Subcutaneous abdominal adipose tissue (tissue), 5 donors: ENCODE results near the gene ABI1.

Experiments used
- H3K27ac ChIP-seq: one replicate; pipeline ENCODE4 v1.7.0; 2013; ENCODE audit warnings: low read depth, mild to moderate bottlenecking, inconsistent platforms, low read length, moderate library complexity
- H3K27me3 ChIP-seq, 5 donors: one replicate each; pipeline ENCODE4 v1.7.0; 2013; ENCODE audit warnings: low read length in 5 of 5, inconsistent platforms in 1 of 5; ENCODE audit not compliant: control insufficient read depth in 5 of 5, insufficient read depth in 4 of 5
- H3K36me3 ChIP-seq, 5 donors: one replicate each; pipeline ENCODE4 v1.7.0; 2013; ENCODE audit warnings: low read length in 5 of 5; ENCODE audit not compliant: control insufficient read depth in 5 of 5, insufficient read depth in 5 of 5
- H3K4me1 ChIP-seq, 5 donors: one replicate each; pipeline ENCODE4 v1.7.0; 2013; ENCODE audit warnings: low read length in 5 of 5, mild to moderate bottlenecking in 3 of 5, moderate library complexity in 1 of 5; ENCODE audit not compliant: control insufficient read depth in 5 of 5, insufficient read depth in 5 of 5
- H3K4me3 ChIP-seq, 5 donors: one replicate each; pipeline ENCODE4 v1.7.0; 2013; ENCODE audit warnings: low read length in 5 of 5, low read depth in 1 of 5
- H3K9ac ChIP-seq, 5 donors: one replicate each; pipeline ENCODE4 v1.7.0; 2013; ENCODE audit warnings: low read length in 5 of 5, mild to moderate bottlenecking in 4 of 5, moderate library complexity in 3 of 5
- H3K9me3 ChIP-seq, 5 donors: one replicate each; pipeline ENCODE4 v1.7.0; 2013; ENCODE audit warnings: low read length in 5 of 5; ENCODE audit not compliant: control insufficient read depth in 5 of 5
- donor health status: healthy.
- donor health status: healthy.
- donor health status: healthy.
- donor health status: healthy.
- donor health status: healthy.

The ABI1 gene

GRCh38 chr10:26776258-26776657, 84.5 kb downstream of the ABI1 start:
- Histone ChIP-seq H3K27me3 (no peaks in the 10 kb centered on the region), H3K36me3 (no peaks in the 10 kb centered on the region), H3K4me3 (no peak overlapping the region), H3K4me1 (peaks cover 4 to 13% (median 7%) of the 10 kb centered on the region in 5 donors), H3K9me3 (no peaks in the 10 kb centered on the region), H3K27ac (no peak overlapping the region), H3K9ac (no peak overlapping the region)

DNA sequence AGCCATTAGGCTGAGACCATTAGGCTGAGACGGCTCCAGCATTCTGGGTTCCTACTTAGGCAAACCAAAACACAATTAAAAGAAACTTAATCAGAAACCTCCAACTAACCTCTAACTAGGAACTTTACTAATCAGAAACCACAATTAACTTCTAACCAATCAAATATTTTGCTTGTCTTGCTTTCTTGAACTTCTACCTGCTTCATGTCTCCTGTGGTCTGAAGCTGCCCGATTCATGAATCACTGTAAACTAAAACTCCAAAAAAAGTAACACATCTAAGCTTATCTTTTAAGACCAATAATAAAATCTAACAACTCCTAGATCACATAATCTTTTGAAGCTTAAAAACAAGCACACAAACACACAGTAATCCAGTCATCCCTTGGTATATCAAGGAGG, 87.1 kb downstream of the ABI1 start:
- Histone ChIP-seq H3K4me3 (no peak overlapping the region), H3K27ac (no peak overlapping the region), H3K27me3 (no peaks in the 10 kb centered on the region), H3K36me3 (peaks cover 0 to 8% (median 1%) of the 10 kb centered on the region in 5 donors), H3K9me3 (no peaks in the 10 kb centered on the region), H3K9ac (no peak overlapping the region), H3K4me1 (peaks cover 0 to 5% (median 0%) of the 10 kb centered on the region in 5 donors)

- no peak overlapping the region for H3K27ac ChIP-seq
- H3K4me3 ChIP-seq = no peak overlapping the region
- no peaks in the 10 kb centered on the region for H3K27me3 ChIP-seq
- no peaks in the 10 kb centered on the region for H3K9me3 ChIP-seq
- no peaks in the 10 kb centered on the region for H3K4me1 ChIP-seq
- H3K9ac ChIP-seq = no peak overlapping the region
- H3K36me3 ChIP-seq = peaks cover 0 to 16% (median 3%) of the 10 kb centered on the region in 5 donors
These were observed 90.7 kb downstream of the ABI1 start for GRCh38 chr10:26770069-26770468.

- Histone ChIP-seq H3K4me1 (no peaks in the 10 kb centered on the region), H3K36me3 (peaks cover 6 to 32% (median 20%) of the 10 kb centered on the region in 5 donors), H3K9ac (no peak overlapping the region), H3K27ac (no peak overlapping the region), H3K4me3 (no peak overlapping the region), H3K9me3 (no peaks in the 10 kb centered on the region), H3K27me3 (no peaks in the 10 kb centered on the region)
These were observed 95.2 kb downstream of the ABI1 start for GRCh38 chr10:26765549-26765948.

- Histone ChIP-seq H3K4me1 (no peaks in the 10 kb centered on the region), H3K36me3 (peaks cover 3 to 19% (median 17%) of the 10 kb centered on the region in 5 donors), H3K4me3 (no peak overlapping the region), H3K9ac (no peak overlapping the region), H3K27ac (no peak overlapping the region), H3K9me3 (no peaks in the 10 kb centered on the region), H3K27me3 (no peaks in the 10 kb centered on the region)
These were observed 101.8 kb downstream of the ABI1 start for GRCh38 chr10:26759008-26759407.

GRCh38 chr10:26755443-26755903, 105.3 kb downstream of the ABI1 start:
- Histone ChIP-seq H3K9ac (no peak overlapping the region), H3K4me3 (no peak overlapping the region), H3K36me3 (peaks cover 11 to 20% (median 17%) of the 10 kb centered on the region in 5 donors), H3K27me3 (no peaks in the 10 kb centered on the region), H3K27ac (no peak overlapping the region), H3K9me3 (no peaks in the 10 kb centered on the region), H3K4me1 (no peaks in the 10 kb centered on the region)

- H3K4me3 ChIP-seq = no peak overlapping the region
- no peak overlapping the region for H3K27ac ChIP-seq
- H3K9ac ChIP-seq = no peak overlapping the region
- no peaks in the 10 kb centered on the region for H3K27me3 ChIP-seq
- no peaks in the 10 kb centered on the region for H3K4me1 ChIP-seq
- H3K9me3 ChIP-seq = no peaks in the 10 kb centered on the region
- H3K36me3 ChIP-seq = peaks cover 27 to 49% (median 36%) of the 10 kb centered on the region in 5 donors
These were observed 114.7 kb downstream of the ABI1 start for GRCh38 chr10:26746061-26746460.

DNA sequence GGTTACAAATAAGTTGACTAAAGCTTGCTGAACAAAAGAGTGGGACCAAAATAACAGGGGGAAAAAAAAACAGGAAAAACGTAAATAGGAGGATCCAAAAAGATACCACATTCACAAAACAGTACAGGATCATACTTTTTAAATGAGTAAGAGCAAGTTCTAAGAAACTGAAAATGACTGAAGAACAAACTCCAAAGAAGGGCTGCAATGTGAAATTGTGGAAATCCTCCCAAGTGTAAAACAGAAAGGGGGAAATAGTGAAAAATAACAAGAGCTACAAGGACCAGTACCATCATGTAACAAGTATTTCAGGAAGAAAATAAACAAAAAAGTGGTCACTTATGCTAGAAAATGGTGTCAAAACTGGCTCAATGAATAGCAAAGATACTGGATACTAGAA, 116.9 kb downstream of the ABI1 start:
- Histone ChIP-seq H3K9ac (no peak overlapping the region), H3K27me3 (no peaks in the 10 kb centered on the region), H3K4me3 (no peak overlapping the region), H3K36me3 (peaks cover 21 to 47% (median 30%) of the 10 kb centered on the region in 5 donors), H3K27ac (no peak overlapping the region), H3K9me3 (no peaks in the 10 kb centered on the region), H3K4me1 (no peaks in the 10 kb centered on the region)

DNA sequence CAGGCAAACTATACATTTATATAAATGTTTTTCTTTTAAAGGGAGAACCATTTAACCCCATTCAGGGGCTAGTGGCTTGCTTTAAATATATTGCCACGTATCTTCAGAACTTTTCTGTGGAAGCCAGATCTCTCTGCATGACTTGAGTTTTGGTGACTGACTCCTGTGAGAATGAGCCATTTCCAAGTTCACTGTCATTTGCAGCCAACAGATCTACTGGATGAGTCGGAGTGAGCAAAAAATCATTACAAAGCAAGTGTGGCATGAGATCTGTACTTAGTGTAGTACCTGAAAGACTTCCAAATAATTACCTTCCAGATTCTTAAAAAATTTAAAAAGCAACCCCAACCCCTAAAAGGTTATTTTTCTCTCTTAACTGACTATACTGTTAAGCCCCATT, 117.7 kb downstream of the ABI1 start:
- Histone ChIP-seq H3K27me3 (no peaks in the 10 kb centered on the region), H3K27ac (no peak overlapping the region), H3K4me1 (peaks cover 0 to 5% (median 0%) of the 10 kb centered on the region in 5 donors), H3K9ac (no peak overlapping the region), H3K4me3 (no peak overlapping the region), H3K36me3 (peaks cover 18 to 41% (median 26%) of the 10 kb centered on the region in 5 donors), H3K9me3 (no peaks in the 10 kb centered on the region)

DNA sequence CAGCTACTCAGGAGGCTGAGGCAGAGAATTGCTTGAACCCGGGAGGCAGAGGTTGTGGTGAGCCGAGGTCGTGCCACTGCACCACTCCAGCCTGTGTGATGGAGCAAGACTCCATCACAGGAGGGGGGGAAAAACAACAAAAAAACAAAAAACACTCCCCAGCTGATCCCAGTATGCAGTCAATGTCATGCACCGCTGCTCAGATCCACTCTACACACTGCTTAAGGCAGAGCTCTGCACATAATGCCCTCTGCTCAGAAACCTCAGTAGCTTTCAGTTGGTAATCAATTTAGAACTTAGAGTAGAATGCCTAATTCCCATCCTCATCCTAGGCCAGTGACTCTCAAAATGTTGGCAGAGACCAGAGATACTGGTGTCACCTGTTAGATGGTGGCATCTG, 119.4 kb downstream of the ABI1 start:
- H3K4me1 ChIP-seq = peaks cover 0 to 6% (median 0%) of the 10 kb centered on the region in 5 donors
- no peak overlapping the region for H3K9ac ChIP-seq
- H3K36me3 ChIP-seq = peaks cover 18 to 39% (median 24%) of the 10 kb centered on the region in 5 donors
- H3K27ac ChIP-seq = no peak overlapping the region
- no peak overlapping the region for H3K4me3 ChIP-seq
- no peaks in the 10 kb centered on the region for H3K27me3 ChIP-seq
- H3K9me3 ChIP-seq = no peaks in the 10 kb centered on the region
